GM18867 (cell line): ENCODE measurements around the gene ATRN.
"Not testable (repeated sequence)": the region's sequence is repeated elsewhere in the genome, so short reads cannot be mapped to it uniquely, and the experiment has no call there.

Source experiments
- ATAC-seq: cut with Tn5 transposase; IDR thresholded peaks from one replicate; pipeline ENCODE4 v1.9.1; 2021; ENCODE audit warnings: mild to moderate bottlenecking, moderate library complexity; ENCODE audit not compliant: unreplicated experiment

The ATRN gene

DNA sequence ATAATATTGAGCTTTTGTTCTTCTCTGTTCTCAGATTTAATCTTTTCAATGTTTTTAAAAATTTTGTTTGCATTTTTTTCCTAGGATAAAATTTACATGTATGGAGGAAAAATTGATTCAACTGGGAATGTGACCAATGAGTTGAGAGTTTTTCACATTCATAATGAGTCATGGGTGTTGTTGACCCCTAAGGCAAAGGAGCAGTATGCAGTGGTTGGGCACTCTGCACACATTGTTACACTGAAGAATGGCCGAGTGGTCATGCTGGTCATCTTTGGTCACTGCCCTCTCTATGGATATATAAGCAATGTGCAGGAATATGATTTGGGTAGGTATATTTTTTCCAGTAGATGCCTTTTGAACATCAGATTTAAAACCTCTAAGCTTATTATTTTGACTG lies 89.8 kb downstream of the ATRN start:
- no peak for ATAC-seq

DNA sequence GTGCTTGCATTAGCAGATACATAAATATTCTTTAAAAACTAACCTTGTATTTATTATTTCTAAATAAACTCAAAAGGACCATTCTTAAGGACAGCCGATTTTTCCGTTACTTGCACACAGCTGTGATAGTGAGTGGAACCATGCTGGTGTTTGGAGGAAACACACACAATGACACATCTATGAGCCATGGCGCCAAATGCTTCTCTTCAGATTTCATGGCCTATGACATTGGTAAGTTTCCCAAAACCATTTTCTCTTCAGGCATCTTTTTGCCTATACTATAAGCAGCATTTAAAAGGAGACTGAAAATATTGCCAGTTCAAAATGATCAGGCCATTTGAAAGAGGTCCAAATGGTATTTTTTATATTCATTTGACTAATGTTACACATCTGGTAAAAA lies 92.3 kb downstream of the ATRN start:
- no peak for ATAC-seq

DNA sequence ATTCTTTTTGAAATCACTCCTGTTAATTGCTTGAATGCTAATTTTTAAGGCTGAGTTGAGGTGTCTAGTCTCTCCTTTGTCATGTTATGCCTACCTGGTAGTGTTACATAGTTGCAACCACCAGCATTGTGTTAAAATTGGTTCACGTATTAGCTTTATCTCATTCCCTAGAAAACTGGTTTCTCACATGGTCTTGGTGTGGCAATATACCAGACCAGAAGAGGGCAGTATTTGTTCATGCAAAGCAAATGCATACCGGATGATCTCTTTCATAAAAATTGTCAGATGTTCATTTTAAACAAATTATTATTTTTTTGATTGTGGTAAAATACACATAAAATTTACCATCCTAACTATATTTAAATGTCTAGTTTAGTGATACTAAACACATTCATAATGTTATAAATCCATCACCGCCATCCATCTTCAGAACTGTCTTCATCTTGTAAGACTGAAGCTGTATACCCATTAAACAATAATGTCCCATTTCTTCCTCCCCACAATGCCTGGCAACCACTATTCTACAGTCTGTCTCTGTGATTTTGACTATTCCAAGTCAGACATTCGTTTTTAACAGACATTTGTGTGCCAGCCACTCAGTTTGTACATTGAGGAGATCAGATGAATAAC lies 92.8 kb downstream of the ATRN start:
- no peak for ATAC-seq

DNA sequence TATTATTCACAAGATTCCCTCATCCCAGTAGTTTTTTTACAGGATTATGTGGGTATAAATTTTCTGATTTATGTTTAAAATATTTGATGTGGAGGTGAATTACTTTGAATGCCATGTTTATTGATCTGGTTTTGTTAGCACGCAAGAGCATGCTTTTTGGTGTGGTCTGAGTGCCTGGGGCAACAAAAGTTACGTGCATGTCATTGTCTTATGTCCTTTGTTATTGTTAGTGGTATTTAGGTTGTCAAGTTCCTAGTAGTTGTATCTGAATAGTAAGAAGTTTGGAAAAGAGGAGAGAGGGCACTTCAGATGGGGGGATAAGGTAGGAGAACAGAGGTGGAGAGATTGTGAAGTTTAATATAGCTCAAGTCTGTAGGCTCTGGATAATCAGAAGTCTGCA lies 95.0 kb downstream of the ATRN start:
- ATAC-seq, result no peak

DNA sequence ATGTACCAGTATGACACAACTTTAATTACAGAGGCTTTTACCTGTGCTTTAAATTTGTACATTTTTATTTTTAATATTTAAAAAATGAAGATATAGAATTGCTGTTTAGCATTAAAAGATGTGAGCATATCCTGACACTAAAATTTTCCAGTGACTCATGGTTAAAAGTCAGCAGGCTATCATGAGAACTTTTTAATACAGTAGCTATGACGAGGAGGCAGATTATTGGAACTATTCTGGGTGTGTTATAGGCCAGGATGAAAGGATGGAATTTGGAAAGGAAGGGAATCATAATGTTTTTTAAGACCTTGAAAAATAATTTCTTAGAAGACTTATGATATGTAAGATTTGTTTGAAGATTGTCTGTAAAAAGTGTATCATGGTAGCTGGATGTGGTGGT lies 101.3 kb downstream of the ATRN start:
- ATAC-seq, result no peak

DNA sequence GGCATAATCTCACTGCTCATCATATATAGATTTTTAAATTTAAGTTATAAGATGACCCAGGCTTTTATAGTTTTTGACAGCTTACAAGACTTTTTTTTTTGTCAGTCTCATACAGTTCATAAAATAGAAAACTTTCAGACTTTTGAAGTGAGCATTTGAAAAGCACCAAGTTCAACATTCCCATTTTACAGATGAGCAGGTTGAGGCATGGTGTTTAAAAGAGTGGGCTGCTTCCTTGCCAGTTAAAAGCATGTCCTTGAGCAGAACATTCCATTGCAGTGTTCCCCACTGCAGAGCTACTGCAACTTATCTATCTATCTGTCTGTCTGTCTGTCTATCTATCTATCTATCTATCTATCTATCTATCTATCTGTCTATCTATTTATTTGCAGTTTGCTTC lies 105.5 kb downstream of the ATRN start:
- no peak for ATAC-seq

DNA sequence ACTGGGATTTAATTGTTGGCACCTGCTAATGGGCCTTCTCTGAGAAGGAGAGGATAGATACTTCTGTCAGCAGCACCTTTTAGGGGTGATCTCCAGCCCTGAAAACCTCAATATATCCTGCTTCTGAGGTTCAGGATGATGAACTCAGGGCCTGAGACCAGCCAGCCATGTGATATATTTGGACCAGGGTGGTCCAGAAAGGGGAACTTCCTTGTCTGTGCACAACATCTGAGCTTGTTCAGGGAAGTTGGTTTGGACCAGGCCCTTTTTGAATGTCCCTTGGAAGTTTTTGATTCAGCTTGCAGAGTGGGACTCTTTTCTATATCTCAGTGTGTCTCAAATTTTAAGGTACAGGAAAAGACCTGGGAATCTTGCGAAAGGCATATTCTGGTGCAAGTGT lies 106.5 kb downstream of the ATRN start:
- no peak for ATAC-seq

DNA sequence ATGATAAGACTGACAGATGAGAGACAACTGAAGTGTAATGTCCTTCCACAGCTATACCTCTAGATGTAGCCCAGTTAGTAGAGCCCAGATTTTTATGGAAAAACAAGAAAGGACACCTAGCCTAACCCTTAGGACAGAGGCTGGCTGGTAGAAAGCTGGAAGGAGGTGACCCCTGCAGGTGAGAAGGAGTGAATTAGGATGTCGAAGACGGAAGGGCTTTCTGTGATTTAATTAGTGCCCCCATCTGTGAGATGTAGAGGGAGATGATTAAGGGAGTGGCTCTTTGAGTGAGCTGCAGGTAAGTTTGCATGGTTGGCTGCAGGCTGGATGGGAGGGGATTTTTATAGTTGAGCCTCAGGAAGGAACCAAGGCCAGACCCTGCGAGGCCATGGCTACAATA lies 109.6 kb downstream of the ATRN start:
- ATAC-seq, result no peak

DNA sequence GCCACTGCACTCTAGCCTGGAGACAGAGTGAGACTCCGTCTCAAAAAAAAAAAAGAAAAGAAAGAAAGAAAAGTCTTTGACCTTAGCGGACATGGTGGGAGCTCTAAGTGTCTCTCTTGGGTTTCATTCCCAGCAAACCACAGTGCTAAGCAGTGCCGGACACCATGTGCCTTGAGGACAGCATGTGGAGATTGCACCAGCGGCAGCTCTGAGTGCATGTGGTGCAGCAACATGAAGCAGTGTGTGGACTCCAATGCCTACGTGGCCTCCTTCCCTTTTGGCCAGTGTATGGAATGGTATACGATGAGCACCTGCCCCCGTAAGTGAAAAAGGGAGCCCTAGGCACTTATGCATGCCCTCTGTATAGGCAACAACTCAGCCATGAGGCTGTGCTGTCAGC lies 112.9 kb downstream of the ATRN start:
- ATAC-seq, result no peak

DNA sequence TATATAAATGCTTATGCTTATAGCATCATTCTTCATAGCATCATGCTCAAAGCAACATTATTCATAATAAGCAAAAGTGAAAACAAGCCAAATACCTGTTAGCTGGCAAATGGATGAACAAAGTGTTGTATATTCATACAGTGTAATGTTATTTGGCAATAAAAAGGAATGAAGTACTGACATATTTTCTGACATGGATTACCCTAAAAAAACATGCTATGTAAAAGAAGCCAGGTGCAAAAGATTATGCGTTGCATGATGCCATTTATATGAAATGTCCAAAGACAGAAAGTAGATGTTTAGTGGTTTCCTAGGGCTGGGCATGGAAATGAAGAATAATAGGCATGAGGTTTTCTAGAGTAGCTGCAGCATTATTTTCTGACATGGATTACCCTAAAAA lies 115.3 kb downstream of the ATRN start:
- no peak for ATAC-seq

DNA sequence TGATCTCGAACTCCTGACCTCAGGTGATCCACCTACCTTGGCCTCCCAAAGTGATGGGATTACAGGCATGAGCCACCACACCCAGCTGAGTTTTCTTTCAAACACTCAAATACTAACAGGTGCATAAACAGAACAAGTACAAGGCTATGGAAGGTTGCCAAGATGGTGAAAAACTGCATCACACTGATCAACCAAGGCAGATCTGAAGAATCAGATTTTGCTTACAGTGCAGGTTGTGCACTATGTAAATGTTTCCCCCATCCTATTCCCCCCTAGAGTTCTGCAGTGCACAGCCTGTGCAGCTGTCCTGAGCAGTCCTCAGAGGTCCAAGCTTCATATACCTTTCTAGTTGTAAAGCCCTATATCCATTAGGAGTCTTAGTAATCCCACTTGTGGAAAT lies 119.3 kb downstream of the ATRN start:
- no peak for ATAC-seq

DNA sequence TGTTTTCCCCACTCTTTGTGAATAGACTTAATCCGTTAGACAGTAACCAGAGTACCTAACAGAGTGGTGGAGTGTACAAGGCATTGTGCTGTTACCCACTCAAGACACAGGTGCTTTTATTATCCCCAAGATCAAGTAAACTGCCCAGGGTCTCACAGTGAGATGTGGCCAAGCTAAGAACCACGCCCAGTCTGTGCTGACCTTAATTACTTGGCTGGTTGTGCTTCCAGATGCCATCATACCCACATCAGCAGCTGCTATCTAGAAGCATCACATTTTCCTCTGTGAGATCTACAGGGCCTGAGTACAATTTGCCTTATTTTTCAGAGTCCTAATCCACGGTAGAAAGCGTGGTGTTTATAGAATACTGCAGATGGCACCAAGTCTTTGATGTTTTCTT lies 122.1 kb downstream of the ATRN start:
- no peak for ATAC-seq

DNA sequence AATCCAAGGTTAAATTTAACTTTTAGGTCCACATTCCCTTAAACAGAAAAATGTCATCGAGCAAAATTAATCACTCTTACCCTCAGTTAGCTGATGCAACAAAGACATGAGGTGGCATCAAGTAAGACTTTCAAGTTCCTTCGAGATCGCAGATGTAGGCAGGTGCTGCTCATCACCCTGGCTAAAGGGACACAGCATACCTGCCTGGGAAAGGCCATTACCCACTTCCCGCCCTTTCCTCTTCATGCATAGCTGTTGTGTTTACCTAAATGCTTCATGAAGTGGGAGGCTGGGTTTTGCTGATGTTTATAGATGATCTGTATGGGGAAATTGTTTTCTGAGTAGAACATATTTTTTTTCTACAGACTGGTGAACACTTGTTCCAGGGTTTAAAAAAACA lies 124.7 kb downstream of the ATRN start:
- no peak for ATAC-seq

DNA sequence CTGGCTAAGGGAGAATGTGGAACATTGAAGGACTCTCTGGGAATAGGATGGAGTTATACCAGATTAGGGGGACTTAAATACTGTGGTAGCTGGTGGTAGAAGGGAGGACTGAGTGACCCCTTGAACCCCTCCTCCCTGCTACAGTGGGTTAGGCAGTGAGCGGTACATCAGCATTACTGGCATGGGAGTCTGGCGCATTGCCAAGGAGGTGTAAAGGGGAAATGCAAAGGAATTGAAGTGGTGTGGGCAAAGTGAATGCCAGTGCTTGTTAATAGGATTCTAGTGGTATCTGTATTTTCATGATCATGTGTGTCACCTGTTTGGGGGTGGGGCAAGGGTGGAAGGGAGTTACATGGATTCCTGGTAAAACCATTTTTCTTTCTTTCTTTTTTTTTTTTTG lies 132.3 kb downstream of the ATRN start:
- ATAC-seq, result no peak

DNA sequence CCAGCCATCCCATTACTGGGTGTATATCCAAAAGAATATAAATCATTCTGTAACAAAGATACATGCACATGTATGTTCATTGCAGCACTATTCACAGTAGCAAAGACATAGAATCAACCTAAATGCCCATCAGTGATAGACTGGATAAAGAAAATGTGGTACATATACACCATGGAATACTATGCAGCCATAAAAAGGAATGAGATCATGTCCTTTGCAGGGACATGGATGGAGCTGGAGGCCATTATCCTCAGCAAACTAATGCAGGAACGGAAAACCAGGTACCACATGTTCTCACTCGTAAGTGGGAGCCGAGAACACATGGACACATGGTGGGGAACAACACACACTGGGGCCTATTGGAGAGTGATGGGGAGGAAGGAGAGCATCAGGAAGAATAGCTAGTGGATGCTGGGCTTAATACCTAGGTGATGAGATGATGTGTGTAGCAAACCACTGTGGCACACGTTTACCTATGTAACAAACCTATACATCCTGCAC lies 134.6 kb downstream of the ATRN start:
- not testable (repeated sequence) for ATAC-seq

DNA sequence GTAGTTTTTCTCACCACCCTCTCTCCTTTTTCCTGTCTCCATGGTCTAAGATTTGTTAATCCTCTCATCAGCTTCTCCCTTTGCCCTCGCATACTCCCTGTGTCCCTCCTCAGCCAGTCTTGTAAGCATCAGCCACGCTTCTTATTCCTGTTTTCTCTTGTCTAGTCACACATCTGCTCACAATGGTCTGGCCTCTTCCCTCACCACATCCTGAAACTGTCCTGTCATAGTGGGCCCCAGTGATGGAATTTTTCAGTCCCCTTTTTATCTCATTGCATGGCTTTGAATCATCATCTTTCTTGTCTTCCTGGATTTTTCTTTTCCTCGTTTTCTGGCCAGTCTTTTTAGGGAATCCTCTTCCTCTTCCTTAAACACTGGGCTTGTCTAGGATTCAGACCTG lies 135.2 kb downstream of the ATRN start:
- no peak for ATAC-seq

DNA sequence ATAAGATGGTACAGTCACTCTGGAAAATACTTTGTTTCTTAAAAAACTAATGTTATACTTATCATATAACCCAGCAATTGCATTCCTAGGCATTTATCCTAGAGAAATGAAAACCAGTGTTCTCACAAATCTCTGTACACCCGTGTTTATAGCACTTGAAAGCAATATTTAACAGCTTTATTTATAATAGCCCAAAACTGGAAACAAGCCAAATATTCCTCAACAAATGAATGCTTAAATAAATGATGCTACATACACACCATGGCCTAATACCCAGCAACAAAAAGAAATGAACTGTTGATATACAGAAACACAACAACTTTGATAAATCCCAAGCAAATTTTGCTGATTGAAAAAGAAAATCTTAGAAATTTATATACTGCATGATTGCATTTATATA lies 141.1 kb downstream of the ATRN start:
- ATAC-seq, result no peak

DNA sequence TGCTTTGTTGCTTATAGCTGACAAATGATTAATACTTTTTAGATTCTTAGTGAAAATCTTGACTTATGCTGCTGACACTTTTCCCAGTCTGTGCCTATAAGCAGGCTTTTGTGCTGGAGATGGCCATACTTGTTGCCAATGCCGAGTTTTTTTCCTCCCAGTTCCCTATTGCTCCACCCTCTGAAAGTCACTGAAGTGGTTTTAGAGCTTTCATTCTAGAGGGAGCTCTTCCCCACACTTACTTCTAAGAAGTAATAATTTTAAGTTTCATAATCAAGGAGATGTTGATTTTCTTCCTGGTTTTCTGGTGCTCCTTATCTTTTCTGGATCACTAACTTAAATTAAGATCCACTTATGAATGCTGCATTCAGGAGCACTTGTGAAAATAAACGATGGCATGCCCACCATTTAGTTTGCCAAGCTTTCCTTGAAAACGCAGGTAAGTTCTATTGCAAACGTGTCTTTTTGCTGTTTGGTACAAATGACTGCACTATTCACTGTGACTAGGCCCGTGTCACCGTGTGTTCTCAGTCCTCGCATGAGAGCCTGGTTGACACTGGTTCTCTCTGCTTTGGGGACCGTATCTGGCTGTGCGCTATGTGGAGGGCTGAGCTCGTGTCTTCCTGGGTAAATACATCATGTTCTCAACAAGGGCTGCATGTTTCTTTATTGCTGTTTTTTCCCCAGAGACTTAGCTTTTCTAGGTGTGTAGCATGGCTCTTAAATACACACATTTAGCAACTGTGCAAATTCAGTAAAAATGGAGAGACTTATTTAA lies 142.2 kb downstream of the ATRN start:
- no peak for ATAC-seq

DNA sequence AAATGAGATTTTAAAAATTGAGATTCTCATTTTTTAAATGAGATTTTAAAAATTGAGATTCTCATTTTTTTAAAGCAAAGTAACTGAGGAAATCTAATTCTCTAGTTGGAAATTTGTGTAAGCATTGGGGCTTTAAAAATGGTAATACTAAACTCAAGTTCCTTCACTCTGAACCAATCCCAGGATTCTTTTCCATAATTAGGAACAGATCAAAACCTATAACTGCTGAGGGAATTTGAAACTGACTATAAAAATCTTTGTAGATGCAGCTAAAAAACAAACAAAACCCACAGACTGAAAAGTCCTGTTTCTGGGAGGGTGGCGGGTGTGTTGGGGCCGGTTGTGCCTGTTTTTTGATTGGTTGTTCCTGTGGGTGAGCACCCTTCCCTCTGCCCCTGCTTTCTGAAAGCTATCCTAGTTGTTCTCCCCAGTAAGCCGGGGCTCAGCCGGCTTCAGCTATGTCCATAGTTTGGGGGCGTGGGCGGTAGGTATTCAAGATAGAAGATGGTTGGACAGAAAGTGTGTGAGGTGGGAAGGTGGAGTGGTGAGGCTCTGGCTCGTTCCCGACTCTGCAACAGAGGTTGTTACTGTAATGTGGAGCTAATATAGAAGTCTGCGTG lies 143.1 kb downstream of the ATRN start:
- no peak for ATAC-seq

DNA sequence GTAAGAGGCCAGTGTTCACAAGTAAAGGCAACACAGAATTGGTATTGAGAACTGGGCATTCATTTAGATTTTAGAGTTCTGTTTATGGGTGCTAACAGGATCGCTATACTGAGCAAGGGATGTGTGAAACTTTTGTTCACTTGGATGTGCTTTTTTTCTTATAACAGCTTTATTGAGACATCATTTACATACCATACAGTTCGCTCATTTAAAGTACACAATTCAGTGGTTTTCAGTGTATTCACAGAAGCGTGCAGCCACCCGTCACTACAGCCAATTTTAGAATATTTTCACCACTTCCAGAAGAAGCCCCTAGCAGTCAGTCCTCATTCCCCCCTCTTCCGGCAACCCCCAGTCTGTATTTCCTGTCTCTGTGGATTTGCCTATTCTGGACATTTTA lies 143.6 kb downstream of the ATRN start:
- ATAC-seq, result no peak

DNA sequence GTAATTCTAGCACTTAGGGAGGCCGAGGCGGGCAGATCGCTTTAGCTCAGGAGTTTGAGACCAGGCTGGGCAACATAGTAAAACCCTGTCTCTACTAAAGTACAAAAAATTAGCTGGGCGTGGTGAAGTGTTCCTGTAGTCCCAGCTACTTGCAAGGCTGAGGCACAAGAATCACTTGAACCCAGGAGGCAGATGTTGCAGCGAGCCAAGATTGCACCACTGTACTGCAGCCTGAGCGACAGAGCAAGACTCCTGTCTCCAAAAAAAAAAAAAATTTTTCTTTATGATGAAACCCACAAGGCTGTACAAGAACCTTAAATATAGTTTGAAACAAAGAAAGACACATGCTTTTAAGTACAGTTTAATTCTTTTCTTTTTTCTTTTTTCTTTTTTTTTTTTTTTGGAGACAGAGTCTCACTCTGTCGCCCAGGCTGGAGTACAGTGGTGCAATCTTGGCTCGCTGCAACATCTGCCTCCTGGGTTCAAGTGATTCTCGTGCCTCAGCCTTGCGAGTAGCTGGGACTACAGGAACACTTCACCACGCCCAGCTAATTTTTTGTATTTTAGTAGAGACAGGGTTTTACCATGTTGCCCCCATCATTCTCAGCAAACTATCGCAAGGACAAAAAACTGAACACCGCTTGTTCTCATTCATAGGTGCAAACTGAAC lies 144.5 kb downstream of the ATRN start:
- not testable (repeated sequence) for ATAC-seq

DNA sequence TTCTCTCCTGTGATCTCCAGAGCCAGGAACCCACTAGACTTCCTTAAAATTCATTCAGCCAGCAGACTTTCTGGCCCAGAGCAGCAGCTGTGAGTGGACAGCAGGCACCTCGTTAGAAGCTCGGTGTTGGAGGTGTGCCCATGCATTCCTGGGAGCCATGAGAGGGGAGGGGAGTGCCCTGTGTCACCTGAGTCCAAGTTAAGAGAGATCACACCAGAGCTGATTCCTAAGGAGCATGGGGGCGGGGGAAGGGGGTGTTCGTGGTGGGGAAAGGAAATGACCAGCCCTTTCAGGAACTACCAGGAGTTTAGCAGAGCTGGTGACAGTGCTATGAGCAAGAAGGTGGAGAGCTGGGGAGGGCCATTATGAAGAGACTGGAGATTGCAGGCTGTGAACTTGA lies 145.4 kb downstream of the ATRN start:
- no peak for ATAC-seq
